ENCODE results near the gene DENND1A.

DNA sequence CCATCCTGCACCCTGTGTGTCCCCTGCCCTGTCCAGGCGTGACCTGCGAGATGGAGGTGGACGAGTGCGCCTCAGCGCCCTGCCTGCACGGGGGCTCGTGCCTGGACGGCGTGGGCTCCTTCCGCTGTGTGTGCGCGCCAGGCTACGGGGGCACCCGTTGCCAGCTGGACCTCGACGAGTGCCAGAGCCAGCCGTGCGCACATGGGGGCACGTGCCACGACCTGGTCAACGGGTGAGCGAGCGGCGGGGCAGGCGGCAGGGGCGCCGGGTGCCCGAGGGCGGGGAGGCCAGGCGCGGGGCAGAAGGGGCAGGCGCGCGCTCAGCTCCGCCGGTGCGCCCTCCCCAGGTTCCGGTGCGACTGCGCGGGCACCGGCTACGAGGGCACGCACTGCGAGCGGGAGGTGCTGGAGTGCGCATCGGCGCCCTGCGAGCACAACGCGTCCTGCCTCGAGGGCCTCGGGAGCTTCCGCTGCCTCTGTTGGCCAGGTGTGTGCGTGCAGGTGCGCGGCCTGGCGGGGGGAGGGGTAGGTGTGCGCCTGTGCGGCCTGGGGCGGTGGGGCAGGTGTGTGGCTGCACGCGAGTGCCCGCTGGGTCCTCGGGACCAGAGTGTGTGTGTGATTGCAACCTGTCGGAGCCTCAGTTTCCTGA, 563.9 kb downstream of the DENND1A start:
- TF ChIP-seq, protein P1, sequence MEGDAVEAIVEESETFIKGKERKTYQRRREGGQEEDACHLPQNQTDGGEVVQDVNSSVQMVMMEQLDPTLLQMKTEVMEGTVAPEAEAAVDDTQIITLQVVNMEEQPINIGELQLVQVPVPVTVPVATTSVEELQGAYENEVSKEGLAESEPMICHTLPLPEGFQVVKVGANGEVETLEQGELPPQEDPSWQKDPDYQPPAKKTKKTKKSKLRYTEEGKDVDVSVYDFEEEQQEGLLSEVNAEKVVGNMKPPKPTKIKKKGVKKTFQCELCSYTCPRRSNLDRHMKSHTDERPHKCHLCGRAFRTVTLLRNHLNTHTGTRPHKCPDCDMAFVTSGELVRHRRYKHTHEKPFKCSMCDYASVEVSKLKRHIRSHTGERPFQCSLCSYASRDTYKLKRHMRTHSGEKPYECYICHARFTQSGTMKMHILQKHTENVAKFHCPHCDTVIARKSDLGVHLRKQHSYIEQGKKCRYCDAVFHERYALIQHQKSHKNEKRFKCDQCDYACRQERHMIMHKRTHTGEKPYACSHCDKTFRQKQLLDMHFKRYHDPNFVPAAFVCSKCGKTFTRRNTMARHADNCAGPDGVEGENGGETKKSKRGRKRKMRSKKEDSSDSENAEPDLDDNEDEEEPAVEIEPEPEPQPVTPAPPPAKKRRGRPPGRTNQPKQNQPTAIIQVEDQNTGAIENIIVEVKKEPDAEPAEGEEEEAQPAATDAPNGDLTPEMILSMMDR (IDR thresholded peaks at IDR 0.05), result no peak
- TF ChIP-seq, protein P2, sequence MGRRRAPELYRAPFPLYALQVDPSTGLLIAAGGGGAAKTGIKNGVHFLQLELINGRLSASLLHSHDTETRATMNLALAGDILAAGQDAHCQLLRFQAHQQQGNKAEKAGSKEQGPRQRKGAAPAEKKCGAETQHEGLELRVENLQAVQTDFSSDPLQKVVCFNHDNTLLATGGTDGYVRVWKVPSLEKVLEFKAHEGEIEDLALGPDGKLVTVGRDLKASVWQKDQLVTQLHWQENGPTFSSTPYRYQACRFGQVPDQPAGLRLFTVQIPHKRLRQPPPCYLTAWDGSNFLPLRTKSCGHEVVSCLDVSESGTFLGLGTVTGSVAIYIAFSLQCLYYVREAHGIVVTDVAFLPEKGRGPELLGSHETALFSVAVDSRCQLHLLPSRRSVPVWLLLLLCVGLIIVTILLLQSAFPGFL (CRISPR knock-in tag; IDR thresholded peaks at IDR 0.05; ENCODE audit: borderline replicate concordance), result no peak
- TF ChIP-seq, protein P3, sequence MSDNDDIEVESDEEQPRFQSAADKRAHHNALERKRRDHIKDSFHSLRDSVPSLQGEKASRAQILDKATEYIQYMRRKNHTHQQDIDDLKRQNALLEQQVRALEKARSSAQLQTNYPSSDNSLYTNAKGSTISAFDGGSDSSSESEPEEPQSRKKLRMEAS (CRISPR knock-in tag; IDR thresholded peaks at IDR 0.05), result no peak
- no peak for TF ChIP-seq NR1H2 (CRISPR knock-in tag; IDR thresholded peaks at IDR 0.05)
- TF ChIP-seq, protein P4, sequence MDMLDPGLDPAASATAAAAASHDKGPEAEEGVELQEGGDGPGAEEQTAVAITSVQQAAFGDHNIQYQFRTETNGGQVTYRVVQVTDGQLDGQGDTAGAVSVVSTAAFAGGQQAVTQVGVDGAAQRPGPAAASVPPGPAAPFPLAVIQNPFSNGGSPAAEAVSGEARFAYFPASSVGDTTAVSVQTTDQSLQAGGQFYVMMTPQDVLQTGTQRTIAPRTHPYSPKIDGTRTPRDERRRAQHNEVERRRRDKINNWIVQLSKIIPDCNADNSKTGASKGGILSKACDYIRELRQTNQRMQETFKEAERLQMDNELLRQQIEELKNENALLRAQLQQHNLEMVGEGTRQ (CRISPR knock-in tag; IDR thresholded peaks at IDR 0.05), result no peak
- TF ChIP-seq ZNF121 (CRISPR knock-in tag; IDR thresholded peaks at IDR 0.05), result no peak
- TF ChIP-seq, protein P5, sequence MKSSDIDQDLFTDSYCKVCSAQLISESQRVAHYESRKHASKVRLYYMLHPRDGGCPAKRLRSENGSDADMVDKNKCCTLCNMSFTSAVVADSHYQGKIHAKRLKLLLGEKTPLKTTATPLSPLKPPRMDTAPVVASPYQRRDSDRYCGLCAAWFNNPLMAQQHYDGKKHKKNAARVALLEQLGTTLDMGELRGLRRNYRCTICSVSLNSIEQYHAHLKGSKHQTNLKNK (CRISPR knock-in tag; IDR thresholded peaks at IDR 0.05), result no peak
- TF ChIP-seq, protein P6, sequence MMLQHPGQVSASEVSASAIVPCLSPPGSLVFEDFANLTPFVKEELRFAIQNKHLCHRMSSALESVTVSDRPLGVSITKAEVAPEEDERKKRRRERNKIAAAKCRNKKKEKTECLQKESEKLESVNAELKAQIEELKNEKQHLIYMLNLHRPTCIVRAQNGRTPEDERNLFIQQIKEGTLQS (CRISPR knock-in tag; conservative IDR thresholded peaks at IDR 0.05), result no peak
- TF ChIP-seq NR2C2 (CRISPR knock-in tag; IDR thresholded peaks at IDR 0.05), result no peak
- TF ChIP-seq TEAD4 (CRISPR knock-in tag; IDR thresholded peaks at IDR 0.05), result no peak
- TF ChIP-seq OVOL2 (CRISPR knock-in tag; IDR thresholded peaks at IDR 0.05; ENCODE audit: borderline replicate concordance), result no peak
- TF ChIP-seq, protein P7, sequence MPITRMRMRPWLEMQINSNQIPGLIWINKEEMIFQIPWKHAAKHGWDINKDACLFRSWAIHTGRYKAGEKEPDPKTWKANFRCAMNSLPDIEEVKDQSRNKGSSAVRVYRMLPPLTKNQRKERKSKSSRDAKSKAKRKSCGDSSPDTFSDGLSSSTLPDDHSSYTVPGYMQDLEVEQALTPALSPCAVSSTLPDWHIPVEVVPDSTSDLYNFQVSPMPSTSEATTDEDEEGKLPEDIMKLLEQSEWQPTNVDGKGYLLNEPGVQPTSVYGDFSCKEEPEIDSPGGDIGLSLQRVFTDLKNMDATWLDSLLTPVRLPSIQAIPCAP (CRISPR knock-in tag; IDR thresholded peaks at IDR 0.05), result no peak
